NCI-H1092 (cell line): Measurements from ENCODE around the gene TTC6.

ENCODE experiments used
- DNase-seq: peaks from one replicate; lab custom pipeline; 2025; lab: John Stamatoyannopoulos, UW

The TTC6 gene

GRCh38 chr14:37585101-37585511 is 10.3 kb upstream of the TTC6 start:
- peak; percentile 64 for DNase-seq

DNA sequence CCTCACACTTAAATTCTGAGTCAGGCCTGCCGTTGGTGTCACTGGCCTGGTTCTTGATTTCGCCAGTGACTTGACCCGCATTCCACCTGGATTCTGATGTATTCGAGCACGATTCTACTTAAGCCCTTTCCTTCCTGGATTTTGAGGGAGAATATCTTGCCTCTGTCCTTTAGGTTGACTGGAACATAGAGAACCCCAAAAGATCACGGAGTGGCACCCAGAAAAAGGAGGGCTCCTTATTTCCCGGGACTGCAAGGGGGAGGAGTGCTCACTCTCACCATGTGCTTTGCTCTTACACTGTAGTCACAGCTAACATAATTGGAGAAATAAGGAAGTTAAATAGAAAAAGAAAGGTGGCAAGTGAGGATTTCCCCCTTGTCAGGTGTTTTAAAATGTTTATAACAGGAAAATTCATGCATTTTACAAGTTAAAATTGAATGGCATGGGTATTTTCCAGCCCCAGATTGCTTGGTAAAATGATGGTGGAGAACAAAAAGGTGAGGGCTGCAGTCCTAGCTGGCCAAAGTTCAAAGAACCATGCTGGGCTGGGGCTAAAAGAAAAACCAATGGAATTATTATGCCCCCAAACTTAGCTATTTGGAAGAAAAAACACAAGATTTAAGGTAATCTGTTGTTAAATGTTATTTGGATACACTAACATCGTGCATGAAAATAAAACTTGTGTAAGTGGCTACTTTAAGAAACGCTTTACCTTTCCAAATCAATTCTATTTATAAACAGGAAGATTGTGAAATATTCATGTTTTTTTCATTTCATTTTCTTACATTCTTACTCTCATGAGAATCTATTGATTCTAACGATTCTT is 9.2 kb upstream of the TTC6 start:
- peak; percentile 22 for DNase-seq

DNA sequence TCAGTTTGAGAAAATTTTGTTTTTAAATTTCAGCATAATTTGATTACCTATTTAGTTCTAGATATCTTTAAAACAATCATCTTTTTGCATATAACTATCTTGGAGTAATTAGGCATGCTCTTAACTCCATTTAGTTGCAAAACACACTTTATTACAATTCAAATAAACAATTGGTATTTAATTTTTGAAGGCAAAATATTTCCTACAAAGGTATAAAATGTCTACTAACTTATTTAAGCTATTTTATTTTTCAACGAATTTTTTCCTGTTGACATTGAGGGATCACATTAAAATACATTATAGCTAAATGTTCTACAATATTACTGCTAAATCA is 8.7 kb upstream of the TTC6 start:
- no peak for DNase-seq

- DNase-seq: peak; percentile 22
Measured at GRCh38 chr14:37587131-37587803, 8.2 kb upstream of the TTC6 start.

- peak; percentile 61 for DNase-seq
Measured at GRCh38 chr14:37587881-37588666, 7.4 kb upstream of the TTC6 start.

- DNase-seq: peak; percentile 61
Measured at GRCh38 chr14:37588667-37588955, 6.8 kb upstream of the TTC6 start.

- peak; percentile 41 for DNase-seq
Measured at GRCh38 chr14:37588956-37589714, 6.3 kb upstream of the TTC6 start.

GRCh38 chr14:37589715-37590427 is 5.6 kb upstream of the TTC6 start:
- DNase-seq: peak; percentile 42

GRCh38 chr14:37590428-37591139 is 4.8 kb upstream of the TTC6 start:
- no peak for DNase-seq

DNA sequence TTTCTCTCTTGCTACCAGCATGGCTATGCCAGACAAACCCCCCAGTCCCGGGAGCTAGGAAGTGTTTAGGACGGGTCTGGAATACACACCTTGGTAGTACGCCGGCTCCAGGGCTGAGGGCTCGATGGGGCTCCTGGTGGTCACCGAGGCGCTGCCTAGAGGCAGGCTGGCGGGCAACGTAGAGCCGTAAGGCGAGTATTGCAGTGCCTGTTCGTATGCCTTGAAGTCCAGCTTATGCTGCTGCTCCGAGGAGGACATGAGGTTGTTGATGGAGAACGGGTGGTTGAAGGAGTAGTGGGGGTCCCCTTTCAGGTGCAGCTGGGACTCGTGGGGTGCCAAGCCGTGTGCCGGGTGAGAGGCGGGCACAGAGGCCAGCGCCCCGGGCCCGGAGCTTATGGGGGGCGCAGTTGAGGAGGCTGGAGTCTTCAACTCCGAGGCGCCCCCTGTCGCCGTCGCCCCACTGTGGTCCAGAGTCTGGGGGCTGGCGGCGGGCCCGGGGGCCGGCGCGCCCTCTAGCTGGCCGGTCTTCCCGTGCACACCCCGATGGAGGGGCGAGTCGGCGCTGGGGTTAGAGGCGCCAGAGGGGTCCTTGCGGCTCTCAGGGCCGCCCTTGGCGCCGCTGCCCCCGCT is 4.0 kb upstream of the TTC6 start:
- DNase-seq: peak; percentile 84

DNA sequence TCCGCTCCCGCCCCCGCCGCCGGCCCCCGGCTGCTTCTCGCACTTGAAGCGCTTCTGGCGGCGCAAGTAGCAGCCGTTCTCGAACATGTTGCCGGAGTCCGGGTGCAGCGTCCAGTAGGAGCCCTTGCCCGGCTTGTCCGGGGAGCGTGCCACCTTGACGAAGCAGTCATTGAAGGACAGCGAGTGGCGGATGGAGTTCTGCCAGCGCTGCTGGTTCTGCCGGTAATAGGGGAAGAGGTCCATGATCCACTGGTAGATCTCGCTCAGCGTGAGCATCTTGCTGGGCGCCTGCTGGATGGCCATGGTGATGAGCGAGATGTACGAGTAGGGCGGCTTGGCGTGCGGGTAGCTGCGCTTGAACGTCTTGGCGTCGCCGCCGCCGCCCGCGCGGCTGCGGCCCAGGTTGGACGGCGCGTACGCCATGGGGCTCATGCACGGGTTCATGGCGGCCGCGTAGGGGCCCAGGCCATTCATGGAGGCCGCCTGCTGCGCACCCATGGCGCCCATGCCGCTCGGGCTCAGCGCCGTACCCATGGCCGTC is 3.4 kb upstream of the TTC6 start:
- DNase-seq: peak; percentile 47

- peak; percentile 44 for DNase-seq
Measured at GRCh38 chr14:37592482-37593408, 2.7 kb upstream of the TTC6 start.

DNA sequence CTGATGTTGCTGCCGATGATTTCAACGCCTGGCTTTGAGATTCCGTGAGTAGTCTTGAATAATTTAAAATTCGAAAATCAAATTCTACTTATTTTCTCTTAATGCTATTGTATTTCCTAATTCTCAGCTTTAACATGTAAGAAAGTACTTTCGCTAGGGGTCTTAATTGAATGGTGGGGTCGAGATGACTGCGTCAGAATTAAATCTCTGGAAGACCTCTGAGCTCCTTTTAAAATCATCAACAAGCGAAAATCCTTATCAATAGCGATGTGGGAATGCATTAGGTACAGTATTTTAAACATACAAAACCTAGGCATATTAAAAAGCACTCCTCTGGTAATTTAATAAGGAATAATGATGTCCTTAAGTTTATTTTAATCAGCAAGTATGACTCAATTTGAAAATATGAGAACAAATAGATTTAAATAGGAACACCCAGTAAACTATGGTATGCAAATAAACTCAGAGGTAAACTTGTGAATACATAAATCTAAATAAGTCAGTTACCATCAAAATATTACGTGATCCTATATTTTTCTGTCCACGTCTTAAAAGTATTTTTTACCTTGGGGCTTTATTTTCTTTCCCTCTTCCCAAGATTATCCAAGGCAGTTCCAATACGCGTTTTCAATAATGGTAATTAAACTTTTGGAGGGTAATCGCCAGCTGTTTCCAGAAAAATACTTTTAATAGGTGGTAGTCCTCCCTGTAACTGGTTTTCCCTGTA is 1.8 kb upstream of the TTC6 start:
- DNase-seq: peak; percentile 17

DNA sequence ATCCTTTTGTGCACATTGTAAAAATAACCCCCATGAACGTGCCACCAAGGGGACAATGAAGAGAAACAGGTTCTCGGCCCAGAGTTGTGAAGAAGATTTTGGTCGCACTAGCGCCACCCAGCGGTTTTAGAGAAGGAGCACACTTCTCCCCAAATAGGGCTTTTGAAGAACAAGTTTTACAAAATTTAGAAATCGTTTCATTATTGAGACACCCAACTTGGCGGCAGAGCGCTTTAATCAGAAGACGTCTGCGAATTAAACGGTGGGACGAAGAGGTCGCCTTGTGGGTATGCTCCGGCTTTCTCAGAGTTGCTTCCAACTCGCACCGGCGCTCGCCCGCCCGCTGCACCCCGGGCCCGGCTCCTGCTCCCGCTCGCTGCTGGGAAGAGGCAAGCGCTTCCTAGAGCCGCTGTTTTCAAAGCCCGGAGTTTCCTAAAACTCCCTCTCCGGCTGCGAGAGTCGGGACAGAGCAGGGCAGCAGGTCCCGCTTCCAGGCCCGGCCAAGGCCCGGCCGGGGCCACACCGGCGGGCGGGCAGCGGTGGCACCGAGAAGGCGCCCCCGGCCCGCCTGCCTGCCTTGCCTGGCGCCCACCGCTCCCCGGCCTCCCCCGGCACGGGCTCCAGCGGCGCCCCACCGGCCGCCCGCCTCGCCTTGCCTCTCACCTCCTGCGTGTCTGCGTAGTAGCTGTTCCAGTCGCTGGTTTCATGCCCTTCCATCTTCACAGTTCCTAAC is 1.0 kb upstream of the TTC6 start:
- DNase-seq: peak; percentile 96

GRCh38 chr14:37595809-37596621 is 586 bp downstream of the TTC6 start:
- DNase-seq: peak; percentile 97

DNA sequence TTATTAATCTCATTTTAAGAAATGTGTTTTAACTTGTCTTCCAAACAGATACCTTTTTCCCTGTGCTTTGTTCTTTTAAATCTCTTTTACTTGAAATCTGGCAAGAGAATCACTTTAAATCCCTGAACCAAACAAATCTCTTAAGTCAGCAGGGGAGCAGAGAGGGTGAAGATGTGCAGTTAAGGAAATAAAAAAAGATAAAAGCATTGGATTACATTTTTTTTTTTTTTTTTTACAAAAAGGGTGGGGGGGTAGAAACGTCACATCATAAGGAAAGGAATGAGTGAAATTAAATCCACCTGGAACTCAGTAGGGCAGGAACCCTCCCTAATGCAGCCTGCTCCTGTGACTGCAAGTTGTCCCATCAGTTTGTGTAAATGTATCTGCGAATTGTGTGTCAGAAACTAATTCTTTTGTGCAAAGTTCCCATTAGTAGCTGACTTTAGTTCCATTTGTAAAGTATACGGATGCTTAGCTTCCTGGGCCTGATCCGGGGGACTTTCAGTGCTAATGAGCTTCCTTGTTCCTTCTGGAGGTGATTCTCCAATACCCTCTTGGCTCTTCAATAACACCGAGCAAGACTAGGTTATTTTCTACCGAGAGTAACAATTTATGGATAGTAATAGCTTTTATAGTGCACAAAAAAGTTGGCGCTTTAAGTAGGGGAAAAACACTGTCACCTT is 1.5 kb downstream of the TTC6 start:
- no peak for DNase-seq
